Pancreas (tissue), 10 donors: ENCODE data around the gene MUC5AC. TPM values are rescaled to one million over a fixed set of nuclear protein-coding genes. Genes with fewer than 3 reads are reported as not detected.
"Not testable (repeated sequence)": the region's sequence is repeated elsewhere in the genome, so short reads cannot be mapped to it uniquely, and the experiment has no call there.

ENCODE experiments used
- ATAC-seq, 4 donors: fragments of 200-7000 bp; cut with Tn5 transposase; one replicate each; pipeline versions ENCODE4 v1.8.0 to v1.9.1; 2020; ENCODE audit warnings: mild to moderate bottlenecking in 4 of 4, moderate library complexity in 4 of 4
- DNase-seq, 6 donors: peaks; one replicate each; pipeline ENCODE4 v3.0.0-alpha.2; 2020
- FAIRE-seq: peaks from 2 replicates; lab custom pipeline; 2012; peaks lifted over from hg19 to GRCh38; lab: Jason Lieb, UNC
- H3K27ac ChIP-seq, 4 donors: fragments of 200-600 bp; sonication (generic); 1 replicate in 3 of 4; 2 replicates in 1 of 4; pipeline versions ENCODE4 v1.5.0 to v1.8.0; 2020
- H3K27me3 ChIP-seq, 4 donors: fragments of 200-600 bp; one replicate each; pipeline ENCODE4 v1.8.0; 2021
- H3K36me3 ChIP-seq, 3 donors: fragments of 200-600 bp; sonication (generic) in 1 of 3; one replicate each; pipeline versions ENCODE4 v1.5.0 to v1.8.0; 2020 to 2021
- H3K4me1 ChIP-seq, 3 donors: fragments of 200-600 bp; one replicate each; pipeline ENCODE4 v1.8.0; 2021
- H3K4me3 ChIP-seq, 4 donors: fragments of 200-600 bp; sonication (generic) in 2 of 4; one replicate each; pipeline versions ENCODE4 v1.5.0 to v1.8.0; 2020 to 2021
- H3K9me3 ChIP-seq, 4 donors: fragments of 200-600 bp; one replicate each; pipeline ENCODE4 v1.8.0; 2021
- WGBS, 2 donors: extraction: QIAGEN DNeasy Blood & Tissue Kit; methylation state at CpG; one replicate each; pipeline ENCODE4 v1.1.7; 2013; 5-methylcytosine and 5-hydroxymethylcytosine counted together
- intact Hi-C, 3 donors: fragments of 100-400 bp; cut with DNase I; formaldehyde crosslinking; loops; one replicate each; pipeline versions ENCODE4 v1.11.1 to v1.14.2; 2022
- polyA plus RNA-seq, 2 donors: library from polyadenylated mRNA; stranded (reverse); fragments of 200-250 nt; gene quantifications; one replicate each; pipeline ENCODE4 v1.2.3, GENCODE V29; 2013
- total RNA-seq, 6 donors: library from RNA; stranded (reverse); fragmentation: NEBNext Ultra II Directional in 4 of 6; extraction: Animal tissue kit (Norgen Biotek cat#: 25700) in 4 of 6; gene quantifications; one replicate each; pipeline versions ENCODE4 v1.2.1 to v1.2.4, GENCODE V29; 2021 to 2023
- TF ChIP-seq, protein P1 (sequence below), 4 donors: fragments of 200-600 bp; sonication (generic) in 3 of 4; IDR thresholded peaks; one replicate each; pipeline versions ENCODE4 v1.5.0 to v1.8.0; 2021; ENCODE audit warnings: antibody characterized with exemption in 4 of 4
- donor health status: healthy with polysubstance abuse.
- donor health status: DM: no; HTN: no; CAD: no; lungs with moderate emphysema.
- donor health status: DM: no; HTN: no; CAD: no.
- donor health status: control.
- donor health status: control.
- donor health status: Bipolar disorder and iron deficiency.
- donor health status: DM: yes; HTN: yes; CAD: no.
- donor health status: DM: no; HTN: no; CAD: no.
- donor health status: DM: no; HTN: no; CAD: no.
- donor health status: DM: yes; HTN: yes; CAD: no.

Gene MUC5AC
- total and polyA plus RNA-seq, 8 donors, result 0.02 to 4.2 (median 0.04) TPM; not detected in 5

DNA sequence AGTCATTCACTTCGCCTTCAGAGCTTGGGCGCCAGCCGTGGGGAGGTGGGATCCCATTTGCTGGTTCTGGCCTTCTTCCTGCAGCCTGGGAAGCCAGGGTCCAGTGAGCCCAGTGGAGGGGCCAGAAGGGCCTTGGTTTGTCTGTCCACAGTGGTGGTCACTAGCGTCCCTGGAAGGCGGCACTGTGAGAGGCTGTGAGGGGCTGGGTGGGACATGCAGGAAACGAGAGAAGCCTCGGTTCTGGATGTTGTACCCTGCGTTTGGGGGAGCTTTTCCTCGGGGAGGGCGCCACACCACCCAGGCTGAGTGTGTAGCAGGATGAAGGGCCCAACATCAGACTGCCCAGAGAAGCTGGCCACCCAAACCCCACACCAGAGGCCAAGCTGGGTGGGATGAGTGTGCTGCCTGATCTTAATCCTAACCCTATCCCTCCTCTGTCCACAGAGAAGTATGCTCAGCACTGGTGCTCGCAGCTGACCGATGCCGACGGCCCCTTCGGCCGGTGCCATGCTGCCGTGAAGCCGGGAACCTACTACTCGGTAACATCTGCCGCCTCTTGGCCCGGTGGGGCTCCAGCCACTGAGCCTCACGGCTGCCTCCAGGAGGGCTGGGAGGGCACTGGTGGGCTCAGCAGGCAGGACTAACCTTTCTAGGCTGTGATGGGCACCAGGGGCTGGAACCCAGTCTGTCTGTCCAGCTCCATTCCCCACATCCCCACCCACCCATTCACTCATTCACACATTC lies 14.4 kb downstream of the MUC5AC start:
- intact Hi-C loops, result no loop called here
- H3K27ac ChIP-seq, result no peak overlapping the region
- no peaks in the 10 kb centered on the region for H3K27me3 ChIP-seq
- ATAC-seq (no peak), FAIRE-seq (no peak), DNase-seq (no peak)
- 76 to 80% methylated on average over 22 of the region's 22 CpGs for WGBS, 2 donors
- no peaks in the 10 kb centered on the region for H3K9me3 ChIP-seq
- no peaks in the 10 kb centered on the region for H3K4me1 ChIP-seq
- TF ChIP-seq, protein P1, sequence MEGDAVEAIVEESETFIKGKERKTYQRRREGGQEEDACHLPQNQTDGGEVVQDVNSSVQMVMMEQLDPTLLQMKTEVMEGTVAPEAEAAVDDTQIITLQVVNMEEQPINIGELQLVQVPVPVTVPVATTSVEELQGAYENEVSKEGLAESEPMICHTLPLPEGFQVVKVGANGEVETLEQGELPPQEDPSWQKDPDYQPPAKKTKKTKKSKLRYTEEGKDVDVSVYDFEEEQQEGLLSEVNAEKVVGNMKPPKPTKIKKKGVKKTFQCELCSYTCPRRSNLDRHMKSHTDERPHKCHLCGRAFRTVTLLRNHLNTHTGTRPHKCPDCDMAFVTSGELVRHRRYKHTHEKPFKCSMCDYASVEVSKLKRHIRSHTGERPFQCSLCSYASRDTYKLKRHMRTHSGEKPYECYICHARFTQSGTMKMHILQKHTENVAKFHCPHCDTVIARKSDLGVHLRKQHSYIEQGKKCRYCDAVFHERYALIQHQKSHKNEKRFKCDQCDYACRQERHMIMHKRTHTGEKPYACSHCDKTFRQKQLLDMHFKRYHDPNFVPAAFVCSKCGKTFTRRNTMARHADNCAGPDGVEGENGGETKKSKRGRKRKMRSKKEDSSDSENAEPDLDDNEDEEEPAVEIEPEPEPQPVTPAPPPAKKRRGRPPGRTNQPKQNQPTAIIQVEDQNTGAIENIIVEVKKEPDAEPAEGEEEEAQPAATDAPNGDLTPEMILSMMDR (IDR thresholded peaks at IDR 0.05), result no peak
- no peak overlapping the region for H3K4me3 ChIP-seq
- H3K36me3 ChIP-seq, result no peaks in the 10 kb centered on the region

DNA sequence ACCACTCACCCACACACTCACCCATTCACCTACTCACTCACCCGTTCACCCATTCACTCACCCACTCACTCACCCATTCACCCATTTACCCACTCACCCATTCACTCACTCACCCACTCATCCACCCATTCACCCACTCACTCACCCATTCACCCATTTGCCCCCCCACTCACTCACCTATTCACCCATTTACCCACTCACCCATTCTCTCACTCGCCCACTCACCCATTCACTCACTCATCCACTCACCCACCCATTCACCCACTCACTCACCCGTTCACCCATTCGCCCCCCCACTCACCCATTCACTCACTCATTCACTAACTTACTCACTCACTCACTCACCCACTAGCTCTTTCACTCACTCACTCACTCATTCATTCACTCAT lies 15.0 kb downstream of the MUC5AC start:
- no peaks in the 10 kb centered on the region for H3K36me3 ChIP-seq
- FAIRE-seq (no peak), ATAC-seq (no peak), DNase-seq (no peak)
- no peaks in the 10 kb centered on the region for H3K27me3 ChIP-seq
- WGBS, 2 donors, result 81 to 87% methylated on average over 4 of the region's 4 CpGs
- H3K4me3 ChIP-seq, result no peak overlapping the region
- intact Hi-C loops, result no loop called here
- H3K9me3 ChIP-seq, result no peaks in the 10 kb centered on the region
- TF ChIP-seq, protein P1 (IDR thresholded peaks at IDR 0.05), result no peak
- no peaks in the 10 kb centered on the region for H3K4me1 ChIP-seq
- H3K27ac ChIP-seq, result no peak overlapping the region

DNA sequence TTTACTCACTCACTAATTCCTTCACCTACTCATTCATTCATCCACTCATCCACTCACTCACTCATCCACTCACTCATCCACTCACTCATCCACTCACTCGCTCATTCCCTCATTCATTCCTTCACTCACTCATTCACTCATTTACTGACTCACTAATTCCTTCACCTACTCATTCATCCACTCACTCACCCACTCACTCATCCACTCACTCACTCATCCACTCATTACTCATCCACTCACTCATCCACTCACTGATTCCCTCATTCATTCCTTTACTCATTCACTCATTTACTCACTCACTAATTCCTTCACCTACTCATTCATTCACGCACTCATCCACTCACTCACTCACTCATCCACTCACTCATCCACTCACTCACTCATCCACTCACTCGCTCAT lies 15.6 kb downstream of the MUC5AC start:
- H3K4me1 ChIP-seq, DNase-seq, H3K4me3 ChIP-seq, H3K36me3 ChIP-seq, H3K27me3 ChIP-seq, FAIRE-seq, H3K27ac ChIP-seq, H3K9me3 ChIP-seq, intact Hi-C loops, ATAC-seq: not testable (repeated sequence)
- whole genome bisulfite sequencing, 2 donors, result 77 to 92% methylated on average over 3 of the region's 3 CpGs

DNA sequence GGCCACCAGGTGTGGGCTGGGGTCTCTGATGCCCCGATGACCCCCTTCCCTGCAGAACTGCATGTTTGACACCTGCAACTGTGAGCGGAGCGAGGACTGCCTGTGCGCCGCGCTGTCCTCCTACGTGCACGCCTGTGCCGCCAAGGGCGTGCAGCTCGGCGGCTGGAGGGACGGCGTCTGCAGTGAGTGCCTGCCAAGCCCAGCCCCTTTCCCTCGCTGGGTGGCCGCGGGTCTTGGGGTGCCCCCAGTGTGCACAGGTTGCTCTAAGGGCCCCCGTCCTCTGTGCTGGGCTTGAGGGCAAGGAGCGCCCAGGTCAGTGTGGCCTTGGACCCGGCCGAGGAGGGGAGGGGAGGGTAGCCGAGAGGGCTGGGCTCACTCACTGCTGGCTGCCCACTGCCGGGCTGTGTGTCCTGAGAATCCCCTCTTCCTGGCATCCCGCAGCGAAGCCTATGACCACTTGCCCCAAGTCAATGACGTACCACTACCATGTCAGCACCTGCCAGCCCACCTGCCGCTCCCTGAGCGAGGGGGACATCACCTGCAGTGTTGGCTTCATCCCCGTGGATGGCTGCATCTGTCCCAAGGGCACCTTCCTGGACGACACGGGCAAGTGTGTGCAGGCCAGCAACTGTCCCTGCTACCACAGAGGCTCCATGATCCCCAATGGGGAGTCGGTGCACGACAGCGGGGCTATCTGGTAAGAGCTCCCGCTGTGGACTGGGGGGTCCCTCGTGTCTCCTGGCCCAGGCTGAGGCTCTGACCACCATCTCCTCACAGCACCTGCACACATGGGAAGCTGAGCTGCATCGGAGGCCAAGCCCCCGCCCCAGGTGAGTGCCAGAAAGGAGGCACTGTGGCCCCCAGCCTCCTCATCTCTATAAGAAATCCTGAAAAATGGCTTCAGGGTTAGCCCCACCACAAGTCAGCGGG lies 17.0 kb downstream of the MUC5AC start:
- FAIRE-seq (no peak), DNase-seq (peak in 2 of 6 donors; percentile 25 to 50), ATAC-seq (no peak)
- no peak overlapping the region for H3K4me3 ChIP-seq
- no peaks in the 10 kb centered on the region for H3K9me3 ChIP-seq
- TF ChIP-seq, protein P1 (IDR thresholded peaks at IDR 0.05), result no peak
- H3K36me3 ChIP-seq, result no peaks in the 10 kb centered on the region
- 83 to 91% methylated on average over 37 to 39 of the region's 39 CpGs for WGBS, 2 donors
- H3K4me1 ChIP-seq, result no peaks in the 10 kb centered on the region
- no peak overlapping the region for H3K27ac ChIP-seq
- no peaks in the 10 kb centered on the region for H3K27me3 ChIP-seq
- intact Hi-C loops, result no loop called here

DNA sequence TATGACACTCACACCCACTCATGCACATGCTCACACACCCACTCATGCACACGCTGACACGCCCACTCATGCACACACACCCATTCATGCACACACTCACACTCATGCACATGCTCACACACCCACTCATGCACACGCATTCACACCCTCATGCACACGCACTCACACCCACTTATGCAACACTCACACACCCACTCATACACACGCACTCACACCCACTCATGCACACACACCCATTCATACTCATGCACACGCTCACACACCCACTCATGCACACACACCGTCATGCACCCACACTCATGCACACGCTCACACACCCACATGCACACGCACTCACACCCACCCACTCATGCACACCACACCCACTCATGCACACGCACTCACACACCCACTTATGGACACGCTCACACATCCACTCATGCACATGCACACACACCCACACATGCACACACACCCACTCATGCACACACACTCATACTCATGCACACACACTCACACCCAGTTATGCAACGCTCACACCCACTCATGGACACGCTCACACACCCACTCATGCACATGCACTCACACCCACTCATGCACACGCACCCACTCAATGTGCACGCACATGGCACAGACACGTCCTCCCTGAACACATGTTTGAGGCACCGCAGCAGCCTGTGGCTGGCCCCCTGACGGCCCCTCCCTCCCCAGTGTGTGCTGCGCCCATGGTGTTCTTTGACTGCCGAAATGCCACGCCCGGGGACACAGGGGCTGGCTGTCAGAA lies 17.9 kb downstream of the MUC5AC start:
- Histone ChIP-seq H3K9me3 (no peaks in the 10 kb centered on the region), H3K27me3 (no peaks in the 10 kb centered on the region), H3K4me1 (no peaks in the 10 kb centered on the region), H3K4me3 (no peak overlapping the region), H3K27ac (no peak overlapping the region), H3K36me3 (no peaks in the 10 kb centered on the region)
- TF ChIP-seq, protein P1 (IDR thresholded peaks at IDR 0.05), result no peak
- WGBS, 2 donors, result 75 to 84% methylated on average over 22 of the region's 22 CpGs
- intact Hi-C loops, result no loop called here
- DNase-seq, result no peak
- no peak for FAIRE-seq
- no peak for ATAC-seq
